Choroid plexus epithelial cell (primary cell): Measurements from ENCODE around the gene TNNC1.

Experiments used
- DNase-seq: peaks from one replicate; pipeline ENCODE4 v3.0.0-alpha.2; 2010; ENCODE audit warnings: low read depth
- H3K4me3 ChIP-seq: 2 replicates; pipeline ENCODE4 v1.5.1; 2011; ENCODE audit warnings: low read depth, mild to moderate bottlenecking, control low read depth, low read length, moderate library complexity
- CTCF ChIP-seq: conservative IDR thresholded peaks from 2 replicates; pipeline ENCODE4 v1.5.1; 2011; ENCODE audit warnings: low read depth, mild to moderate bottlenecking, control low read depth, inconsistent platforms, low read length, moderate library complexity

The TNNC1 gene

GRCh38 chr3:52423173-52423572 is 30.7 kb downstream of the TNNC1 start:
- no peak overlapping the region for H3K4me3 ChIP-seq
- TF ChIP-seq CTCF, result no peak
- no peak for DNase-seq

- no peak for DNase-seq
- H3K4me3 ChIP-seq, result no peak overlapping the region
- no peak for TF ChIP-seq CTCF
These were observed 31.2 kb downstream of the TNNC1 start for GRCh38 chr3:52422669-52423068.

GRCh38 chr3:52420388-52420787 is 33.5 kb downstream of the TNNC1 start:
- DNase-seq, result no peak
- no peak overlapping the region for H3K4me3 ChIP-seq

GRCh38 chr3:52415800-52416199 is 38.0 kb downstream of the TNNC1 start:
- no peak for TF ChIP-seq CTCF
- DNase-seq, result no peak
- H3K4me3 ChIP-seq, result no peak overlapping the region

More at GRCh38 chr3:52420388-52420787, 33.5 kb downstream of the TNNC1 start:
- TF ChIP-seq CTCF, result no peak

GRCh38 chr3:52408466-52408865 is 45.4 kb downstream of the TNNC1 start:
- H3K4me3 ChIP-seq, result no peak overlapping the region
- no peak for DNase-seq
- TF ChIP-seq CTCF, result no peak

GRCh38 chr3:52407779-52408178 is 46.1 kb downstream of the TNNC1 start:
- no peak overlapping the region for H3K4me3 ChIP-seq
- TF ChIP-seq CTCF, result no peak
- DNase-seq, result no peak

- no peak for DNase-seq
- H3K4me3 ChIP-seq, result no peak overlapping the region
- TF ChIP-seq CTCF, result no peak
These were observed 46.9 kb downstream of the TNNC1 start for GRCh38 chr3:52406791-52407510.
